GM18909 (cell line): ENCODE measurements around the gene NTM.

Experiments
- ATAC-seq: cut with Tn5 transposase; IDR thresholded peaks from one replicate; pipeline ENCODE4 v1.9.1; 2021; ENCODE audit warnings: mild to moderate bottlenecking; ENCODE audit not compliant: unreplicated experiment, poor library complexity

The NTM gene

DNA sequence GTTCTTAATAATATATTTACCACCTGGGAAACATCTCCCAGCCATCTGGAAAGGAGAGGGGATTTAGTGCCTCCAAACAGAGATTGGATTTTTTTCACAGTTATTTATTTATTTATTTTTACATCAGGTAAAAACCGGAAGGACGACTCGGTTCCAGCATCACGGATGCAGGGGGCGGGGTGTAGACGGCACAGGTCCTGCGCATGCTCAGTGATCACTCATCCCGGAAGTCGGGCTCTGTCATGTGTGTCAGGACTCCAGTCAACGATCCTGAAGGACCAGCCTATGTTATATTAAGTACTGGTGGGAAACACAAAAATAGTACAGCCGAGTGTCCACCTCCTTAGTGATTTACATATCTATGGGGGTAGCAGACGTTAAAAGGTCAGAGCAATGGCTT, 467.6 kb downstream of the NTM start:
- ATAC-seq = no peak

- no peak for ATAC-seq
These were observed 468.9 kb downstream of the NTM start for GRCh38 chr11:131839326-131839725.

- ATAC-seq = no peak
These were observed 470.1 kb downstream of the NTM start for GRCh38 chr11:131840545-131840944.

DNA sequence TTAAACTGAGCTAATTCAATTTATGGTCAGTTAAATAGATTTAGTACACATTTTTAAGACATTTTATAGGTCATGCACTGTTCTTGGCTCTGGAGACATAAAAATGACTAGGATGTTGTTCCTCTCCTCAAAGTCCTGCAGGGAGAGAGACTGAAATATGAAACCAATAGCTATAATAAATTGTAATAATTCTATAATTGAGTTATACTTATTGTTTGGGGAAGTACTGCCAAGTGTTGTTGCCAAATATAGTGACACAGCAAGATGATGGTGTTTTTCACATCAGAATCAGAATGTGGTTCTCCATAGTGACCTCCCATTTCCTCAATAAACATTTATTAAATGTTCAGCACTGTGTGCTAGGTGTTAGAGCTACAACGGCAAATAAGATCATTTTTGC, 470.6 kb downstream of the NTM start:
- ATAC-seq = no peak

- no peak for ATAC-seq
These were observed 471.7 kb downstream of the NTM start for GRCh38 chr11:131841925-131842635.

DNA sequence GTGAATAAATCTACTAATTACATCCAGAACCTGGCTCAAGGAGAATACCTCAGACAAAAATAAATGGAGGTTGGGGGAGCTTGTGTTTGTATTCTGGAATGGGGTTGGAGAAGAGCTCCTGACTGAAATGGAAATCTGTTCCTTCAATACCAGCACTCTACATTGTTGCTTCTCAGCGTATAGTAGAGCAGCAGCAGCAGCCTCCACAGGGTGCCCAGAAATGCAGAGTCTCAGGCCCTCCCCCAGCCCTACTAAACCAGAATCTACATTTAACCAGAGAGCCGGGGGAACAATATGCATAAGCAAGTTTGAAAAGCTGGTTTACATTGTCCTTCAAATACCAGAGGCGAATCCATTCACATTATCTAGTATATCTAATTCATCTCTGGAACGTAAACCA, 474.8 kb downstream of the NTM start:
- ATAC-seq = no peak

- no peak for ATAC-seq
These were observed 479.1 kb downstream of the NTM start for GRCh38 chr11:131849485-131849884.

DNA sequence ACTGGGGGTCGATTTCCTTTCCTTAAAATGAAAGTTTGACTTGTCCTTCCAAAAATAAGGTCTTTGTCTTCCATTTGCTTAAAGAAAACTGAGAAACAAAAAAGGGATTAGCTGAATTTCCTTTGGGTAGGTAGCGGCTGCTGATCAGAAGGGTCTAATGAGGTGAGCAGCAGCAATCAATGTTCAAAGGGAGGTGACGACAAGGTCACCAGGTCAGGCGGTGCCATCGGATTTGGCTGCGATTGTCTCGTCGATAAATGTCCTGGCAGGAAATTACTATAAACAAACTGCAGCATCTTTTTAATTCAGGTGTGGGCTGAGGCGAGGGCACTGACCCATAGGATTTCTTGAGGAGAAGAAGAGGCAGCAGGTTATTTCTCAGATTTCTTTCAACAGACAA, 480.1 kb downstream of the NTM start:
- no peak for ATAC-seq

DNA sequence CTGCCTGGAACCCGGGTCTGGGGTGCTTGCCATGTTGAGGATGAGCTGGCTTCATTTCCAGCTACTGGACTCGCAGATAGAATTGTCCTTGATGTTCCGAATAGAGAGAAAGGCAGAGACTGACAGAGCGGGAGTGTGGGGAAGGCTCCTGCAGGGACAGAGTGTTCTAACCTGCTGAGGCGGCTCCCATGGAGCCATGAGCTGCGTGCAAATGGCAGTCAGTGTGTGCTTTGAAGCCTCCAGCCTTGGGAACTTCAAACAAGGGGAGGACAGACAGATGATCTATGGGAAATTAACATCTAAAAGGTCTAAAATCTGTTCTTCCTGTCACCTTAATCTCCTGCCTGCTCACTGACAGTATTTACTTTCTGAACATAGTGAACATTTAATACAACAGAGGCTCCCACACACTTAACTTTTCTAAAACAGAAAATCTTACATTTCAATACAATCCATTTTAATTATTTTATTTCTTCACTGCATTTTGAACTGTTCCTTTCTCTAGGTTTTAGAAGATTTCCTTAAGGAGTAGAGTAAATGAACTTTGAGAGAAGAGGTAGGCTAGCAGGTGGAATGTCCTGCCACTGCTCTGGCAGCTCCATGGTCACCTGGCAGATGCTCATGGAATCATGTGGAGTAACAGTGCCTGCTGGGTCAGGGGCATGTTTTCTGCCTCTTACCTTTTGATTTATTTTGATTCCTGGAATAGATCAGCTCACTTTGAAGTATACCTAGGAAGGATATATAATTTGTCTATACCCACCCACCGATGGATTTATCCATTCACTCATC, 481.7 kb downstream of the NTM start:
- ATAC-seq = no peak

GRCh38 chr11:131852757-131853156, 482.3 kb downstream of the NTM start:
- ATAC-seq = no peak

DNA sequence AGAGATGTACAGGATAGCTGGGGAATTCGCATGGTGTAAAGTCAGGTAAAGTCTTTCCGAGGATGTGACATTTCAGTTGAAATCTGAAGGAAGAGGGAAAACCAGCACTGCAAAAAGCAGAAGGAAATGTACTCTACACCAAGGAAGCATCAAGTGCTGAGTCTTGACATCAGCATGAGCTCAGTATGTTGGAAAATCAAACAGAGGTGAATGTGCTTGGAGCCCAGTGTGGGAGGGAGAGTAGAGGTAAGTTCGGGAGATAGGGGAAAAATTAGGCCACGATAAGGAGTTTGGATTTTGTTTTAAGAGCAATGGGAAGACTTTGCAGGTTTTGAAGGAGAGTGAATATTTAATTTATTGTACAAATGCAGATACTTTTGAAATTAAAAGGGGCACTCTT, 484.0 kb downstream of the NTM start:
- no peak for ATAC-seq

GRCh38 chr11:131855320-131855719, 484.9 kb downstream of the NTM start:
- no peak for ATAC-seq

- ATAC-seq = no peak
These were observed 486.8 kb downstream of the NTM start for GRCh38 chr11:131857246-131857645.

DNA sequence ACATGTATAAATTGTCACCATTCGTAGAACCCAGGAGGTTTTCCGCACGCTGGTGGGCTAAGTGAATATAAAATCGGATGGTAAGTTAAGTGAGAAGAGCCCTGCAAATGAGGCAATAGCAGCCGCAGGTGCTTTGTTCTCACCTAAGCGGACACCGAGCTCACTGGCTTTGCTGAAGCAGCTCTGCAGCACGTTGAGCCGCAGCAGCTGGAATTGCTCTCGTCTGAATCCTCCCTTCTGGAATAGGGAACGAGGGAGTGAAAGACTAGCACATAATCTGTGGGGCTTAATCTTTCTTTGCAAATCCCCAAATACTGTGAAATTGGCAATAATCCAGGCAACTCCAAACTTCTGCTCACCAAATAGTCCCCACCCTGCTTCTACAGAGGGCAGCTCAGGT, 488.1 kb downstream of the NTM start:
- ATAC-seq = no peak

- no peak for ATAC-seq
These were observed 489.3 kb downstream of the NTM start for GRCh38 chr11:131859538-131860210.

- ATAC-seq = no peak
These were observed 493.8 kb downstream of the NTM start for GRCh38 chr11:131864228-131864627.

DNA sequence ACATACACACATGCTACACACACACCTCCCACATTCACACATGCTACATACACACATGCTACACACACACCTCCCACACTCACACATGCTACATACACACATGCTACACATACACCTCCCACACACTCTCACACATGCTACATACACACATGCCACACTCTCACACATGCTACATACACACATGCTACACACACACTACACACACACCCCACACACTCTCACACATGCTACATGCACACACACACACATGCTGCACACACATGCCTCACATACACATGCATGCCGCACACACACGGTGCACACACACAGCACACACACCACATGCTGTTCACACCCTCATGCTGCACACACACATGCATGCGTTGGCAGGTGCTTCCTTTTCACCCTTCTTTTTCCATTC, 495.4 kb downstream of the NTM start:
- no peak for ATAC-seq

DNA sequence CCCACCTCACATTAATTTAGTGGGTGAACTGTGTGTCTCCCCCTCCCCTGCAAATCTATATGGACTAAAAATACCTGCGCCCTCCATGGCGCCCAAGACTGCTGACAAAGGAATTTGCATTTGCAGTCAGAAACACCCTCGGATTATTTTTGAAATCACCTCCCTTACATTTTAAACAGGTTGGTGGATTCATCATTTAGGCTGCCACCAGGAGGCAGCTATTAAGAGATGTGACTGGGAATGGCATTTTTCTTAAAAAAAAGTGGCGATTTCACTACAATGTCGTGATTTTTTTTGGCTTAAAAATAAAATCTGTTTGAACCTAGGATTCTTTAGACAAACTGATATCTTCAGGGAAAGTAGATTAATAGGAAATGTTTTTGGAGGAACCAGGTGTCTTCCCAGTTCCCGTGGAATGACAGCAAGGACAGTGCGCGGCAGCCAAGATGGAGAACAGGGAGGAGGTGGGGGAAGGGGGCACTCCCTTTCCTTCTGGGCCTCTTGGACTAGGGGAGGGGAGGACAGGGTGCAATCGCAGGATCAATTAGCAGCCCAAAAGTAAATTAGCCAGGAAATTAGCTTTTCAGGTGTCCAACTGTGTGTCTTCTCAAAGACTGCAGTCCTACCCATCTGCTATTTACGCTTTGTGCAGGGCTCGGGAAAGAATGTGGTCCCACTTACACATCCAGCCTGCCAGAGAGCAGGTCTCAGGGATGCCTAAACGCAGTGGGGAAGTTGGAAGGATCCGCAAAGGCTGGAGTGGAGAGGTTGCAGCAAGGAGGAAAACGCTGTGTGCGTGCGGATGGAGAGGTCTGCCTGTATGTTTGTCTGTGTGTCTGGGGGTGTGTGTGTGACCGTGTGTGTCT, 496.4 kb downstream of the NTM start:
- no peak for ATAC-seq

DNA sequence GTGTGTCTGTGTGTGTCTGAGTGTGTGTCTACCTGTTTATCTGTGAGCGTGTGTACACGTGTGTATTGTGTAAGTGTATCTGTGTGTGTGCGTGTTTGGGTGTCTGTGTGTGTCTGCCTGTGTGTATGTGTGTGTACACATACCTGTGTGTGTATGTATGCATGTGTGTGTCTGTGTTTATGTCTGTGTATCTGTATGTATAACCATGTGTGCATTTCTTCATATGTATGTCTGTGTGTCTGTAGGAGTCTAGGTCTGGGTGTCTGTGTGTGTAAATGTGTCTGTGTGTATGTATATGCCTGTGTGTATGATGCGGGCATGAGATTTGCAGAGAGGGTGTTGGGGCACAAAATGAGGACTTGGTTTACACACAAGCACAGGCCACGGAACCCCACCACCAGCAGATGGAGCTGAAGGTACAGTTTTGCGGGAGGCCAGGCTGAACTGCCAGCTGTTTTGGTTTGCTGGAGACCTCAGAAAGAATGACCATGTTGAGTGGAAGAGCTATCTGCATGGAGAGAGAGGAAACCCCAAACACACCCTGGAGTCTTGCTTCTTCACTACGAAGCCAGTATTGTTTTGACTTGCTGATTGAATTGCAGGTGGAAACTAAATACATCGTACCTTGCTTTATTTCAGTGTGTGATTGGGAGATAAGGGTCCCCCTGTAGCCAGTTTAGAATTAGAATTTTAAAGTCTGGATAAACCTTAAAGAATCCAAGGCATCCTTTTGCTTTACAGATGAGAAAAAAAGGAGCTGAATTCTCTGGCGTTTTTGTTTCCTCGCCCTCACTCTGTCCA, 497.2 kb downstream of the NTM start:
- ATAC-seq = peak; percentile 91
